T-helper 9 cell (primary cell): ENCODE data around the gene PIAS1.

Experiments
- DNase-seq: peaks from one replicate; pipeline ENCODE4 v3.0.0-alpha.2; 2020

The PIAS1 gene

GRCh38 chr15:68073576-68074288 lies 19.6 kb downstream of the PIAS1 start:
- DNase-seq, result no peak

GRCh38 chr15:68075764-68076385 lies 21.8 kb downstream of the PIAS1 start:
- DNase-seq, result no peak

- DNase-seq, result no peak
These were observed 24.2 kb downstream of the PIAS1 start for GRCh38 chr15:68078365-68078764.

GRCh38 chr15:68080334-68080733 lies 26.2 kb downstream of the PIAS1 start:
- no peak for DNase-seq

GRCh38 chr15:68080783-68081182 lies 26.7 kb downstream of the PIAS1 start:
- no peak for DNase-seq

GRCh38 chr15:68081869-68082505 lies 27.9 kb downstream of the PIAS1 start:
- DNase-seq, result no peak

- no peak for DNase-seq
These were observed 28.6 kb downstream of the PIAS1 start for GRCh38 chr15:68082735-68083134.

GRCh38 chr15:68083463-68083862 lies 29.3 kb downstream of the PIAS1 start:
- DNase-seq, result no peak

GRCh38 chr15:68085052-68085451 lies 30.9 kb downstream of the PIAS1 start:
- DNase-seq, result no peak

- DNase-seq, result no peak
These were observed 37.6 kb downstream of the PIAS1 start for GRCh38 chr15:68091743-68092142.

- no peak for DNase-seq
These were observed 42.0 kb downstream of the PIAS1 start for GRCh38 chr15:68096099-68096498.

GRCh38 chr15:68097029-68097428 lies 42.9 kb downstream of the PIAS1 start:
- DNase-seq, result no peak

GRCh38 chr15:68098465-68098864 lies 44.4 kb downstream of the PIAS1 start:
- DNase-seq, result no peak

- DNase-seq, result no peak
These were observed 46.1 kb downstream of the PIAS1 start for GRCh38 chr15:68100194-68100593.

GRCh38 chr15:68103603-68104002 lies 49.5 kb downstream of the PIAS1 start:
- no peak for DNase-seq

- no peak for DNase-seq
These were observed 52.5 kb downstream of the PIAS1 start for GRCh38 chr15:68106656-68107055.

GRCh38 chr15:68107142-68107541 lies 53.0 kb downstream of the PIAS1 start:
- DNase-seq, result no peak

GRCh38 chr15:68112706-68113105 lies 58.6 kb downstream of the PIAS1 start:
- no peak for DNase-seq

GRCh38 chr15:68113273-68113672 lies 59.2 kb downstream of the PIAS1 start:
- DNase-seq, result no peak

GRCh38 chr15:68113751-68114150 lies 59.6 kb downstream of the PIAS1 start:
- DNase-seq, result no peak

- no peak for DNase-seq
These were observed 60.2 kb downstream of the PIAS1 start for GRCh38 chr15:68114356-68114755.

- no peak for DNase-seq
These were observed 60.7 kb downstream of the PIAS1 start for GRCh38 chr15:68114840-68115239.

- no peak for DNase-seq
These were observed 70.6 kb downstream of the PIAS1 start for GRCh38 chr15:68124700-68125099.

GRCh38 chr15:68126396-68126795 lies 72.3 kb downstream of the PIAS1 start:
- no peak for DNase-seq
